A549 (cell line): ENCODE measurements around the gene ZNF101. TPM values are rescaled to one million over a fixed set of nuclear protein-coding genes. Genes with fewer than 3 reads are reported as not detected.
"Not testable (repeated sequence)": the region's sequence is repeated elsewhere in the genome, so short reads cannot be mapped to it uniquely, and the experiment has no call there.

Source experiments
- ATAC-seq, 2 experiments: fragments of 200-7000 bp in 1 of 2; fragments of >200 bp in 1 of 2; cut with Nextera tagmentation in 1 of 2; cut with Tn5 transposase in 1 of 2; 3 replicates each; pipeline versions ENCODE4 v1.8.0 to v1.9.1; 2018 to 2020; ENCODE audit warnings: mild to moderate bottlenecking in 1 of 2, moderate library complexity in 1 of 2
- CTCF ChIA-PET: fragments of 300-600 bp; sonication (Branson Sonifier 250); formaldehyde crosslinking; extraction: SDS; loops from one replicate; lab custom pipeline; 2021; ENCODE audit warnings: antibody characterized with exemption, inconsistent platforms; lab: Yijun Ruan, JAX
- POLR2A ChIA-PET: fragments of 350-600 bp; formaldehyde crosslinking; extraction: SDS; loops from one replicate; lab custom pipeline; 2021; ENCODE audit warnings: antibody characterized with exemption, inconsistent platforms; lab: Yijun Ruan, JAX
- DNase-seq, 2 experiments: peaks; one replicate each; pipeline versions ENCODE4 v3.0.0 to v3.0.0-alpha.2; 2011 to 2016; ENCODE audit warnings: low read depth in 1 of 2, low spot score in 1 of 2
- FAIRE-seq: peaks from 2 replicates; lab custom pipeline; 2011; peaks lifted over from hg19 to GRCh38; lab: Jason Lieb, UNC
- H3K27ac ChIP-seq, 2 experiments: fragments of >200 bp; sonication (Bioruptor Twin); formaldehyde crosslinking; 3 replicates each; pipeline ENCODE4 v1.5.1; 2016 to 2017
- H3K4me1 ChIP-seq: fragments of >200 bp; sonication (Bioruptor Twin); formaldehyde crosslinking; 3 replicates; pipeline ENCODE4 v1.6.1; 2016
- H3K4me2 ChIP-seq: fragments of >200 bp; sonication (Bioruptor Twin); formaldehyde crosslinking; 3 replicates; pipeline ENCODE4 v1.6.1; 2016
- H3K4me3 ChIP-seq: fragments of >200 bp; sonication (Bioruptor Twin); formaldehyde crosslinking; 3 replicates; pipeline ENCODE4 v1.5.1; 2016
- H3K9me3 ChIP-seq: fragments of >200 bp; sonication (Bioruptor Twin); formaldehyde crosslinking; 3 replicates; pipeline ENCODE4 v1.6.1; 2016
- BCL3 ChIP-seq: fragments of >200 bp; sonication (Bioruptor Twin); formaldehyde crosslinking; IDR thresholded peaks from 3 replicates; pipeline ENCODE4 v1.6.1; 2016
- CBX2 ChIP-seq: fragments of 200-600 bp; sonication (generic); IDR thresholded peaks from 2 replicates; pipeline ENCODE4 v1.6.1; 2016; ENCODE audit warnings: low read depth, mild to moderate bottlenecking, borderline replicate concordance
- CBX8 ChIP-seq: fragments of 200-600 bp; sonication (generic); IDR thresholded peaks from 2 replicates; pipeline ENCODE4 v1.6.1; 2016
- CHD2 ChIP-seq: fragments of 150-350 bp; IDR thresholded peaks from 2 replicates; pipeline ENCODE4 v1.6.1; 2014; ENCODE audit warnings: low read length; ENCODE audit not compliant: partially characterized antibody
- FOSL2 ChIP-seq, 2 experiments: fragments of 450-650 bp in 1 of 2; fragments of >200 bp in 1 of 2; sonication (Bioruptor Twin) in 1 of 2; formaldehyde crosslinking; IDR thresholded peaks; 2 replicates each; pipeline versions ENCODE4 v1.5.0 to v1.6.1; 2016 to 2020; ENCODE audit warnings: mild to moderate bottlenecking in 1 of 2, moderate library complexity in 1 of 2
- HDAC2 ChIP-seq: fragments of 200-600 bp; sonication (generic); IDR thresholded peaks from 2 replicates; pipeline ENCODE4 v1.6.1; 2016
- HEYL ChIP-seq: fragments of 250-450 bp; sonication (Bioruptor Pico); IDR thresholded peaks from 2 replicates; pipeline ENCODE4 v1.8.0; 2021; ENCODE audit warnings: mild to moderate bottlenecking, moderate library complexity
- HOXA7 ChIP-seq: fragments of 250-450 bp; sonication (Bioruptor Pico); IDR thresholded peaks from 2 replicates; pipeline ENCODE4 v1.5.0; 2020; ENCODE audit warnings: mild to moderate bottlenecking, moderate library complexity
- HOXB13 ChIP-seq: fragments of 250-450 bp; sonication (Bioruptor Pico); IDR thresholded peaks from 2 replicates; pipeline ENCODE4 v1.5.0; 2020; ENCODE audit warnings: low read depth, mild to moderate bottlenecking, moderate library complexity
- JUNB ChIP-seq: fragments of >200 bp; sonication (Bioruptor Twin); formaldehyde crosslinking; IDR thresholded peaks from 2 replicates; pipeline ENCODE4 v1.6.1; 2016
- MAFK ChIP-seq: fragments of 450-650 bp; IDR thresholded peaks from 2 replicates; pipeline ENCODE4 v1.6.1; 2014; ENCODE audit not compliant: partially characterized antibody
- MYC ChIP-seq: IDR thresholded peaks from 2 replicates; pipeline ENCODE4 v1.6.1; 2012; ENCODE audit warnings: mild to moderate bottlenecking, inconsistent platforms, low read length, improper control_type of control experiment, borderline replicate concordance
- NFE2L2 ChIP-seq: fragments of 150-350 bp; conservative IDR thresholded peaks from 2 replicates; pipeline ENCODE4 v1.6.1; 2014; ENCODE audit warnings: low read length
- NPAS2 ChIP-seq: fragments of 250-450 bp; sonication (Bioruptor Pico); IDR thresholded peaks from 2 replicates; pipeline ENCODE4 v1.8.0; 2022; ENCODE audit warnings: mild to moderate bottlenecking, moderate library complexity, borderline replicate concordance
- PHF8 ChIP-seq: fragments of 200-600 bp; sonication (generic); IDR thresholded peaks from 2 replicates; pipeline ENCODE4 v1.6.1; 2016; ENCODE audit warnings: low read depth, mild to moderate bottlenecking, antibody characterized with exemption, moderate library complexity, borderline replicate concordance
- POLR2A ChIP-seq: IDR thresholded peaks from 2 replicates; pipeline ENCODE4 v1.6.1; 2012; ENCODE audit warnings: mild to moderate bottlenecking, low read length
- POLR2AphosphoS2 ChIP-seq: conservative IDR thresholded peaks from 2 replicates; pipeline ENCODE4 v1.6.1; 2012; ENCODE audit warnings: low read length, improper control_type of control experiment, inconsistent platforms
- RAD21 ChIP-seq, 2 experiments: fragments of >200 bp in 1 of 2; sonication (Bioruptor Twin) in 1 of 2; formaldehyde crosslinking in 1 of 2; IDR thresholded peaks in 1 of 2; conservative IDR thresholded peaks in 1 of 2; 2 replicates in 1 of 2; 3 replicates in 1 of 2; pipeline ENCODE4 v1.6.1; 2012 to 2018; ENCODE audit warnings: inconsistent platforms in 1 of 2
- RCOR1 ChIP-seq: fragments of 150-350 bp; IDR thresholded peaks from 2 replicates; pipeline ENCODE4 v1.6.1; 2014; ENCODE audit warnings: antibody characterized with exemption, low read length, low read depth
- SREBF2 ChIP-seq: fragments of 450-650 bp; IDR thresholded peaks from 2 replicates; pipeline ENCODE4 v1.6.1; 2014; ENCODE audit warnings: mild to moderate bottlenecking, moderate library complexity
- TFCP2L1 ChIP-seq: fragments of 250-450 bp; sonication (Bioruptor Pico); IDR thresholded peaks from 2 replicates; pipeline ENCODE4 v1.5.0; 2021; ENCODE audit warnings: mild to moderate bottlenecking
- ZFP36 ChIP-seq: fragments of 450-650 bp; IDR thresholded peaks from 2 replicates; pipeline ENCODE4 v1.6.1; 2014; ENCODE audit warnings: borderline replicate concordance; ENCODE audit not compliant: partially characterized antibody
- ZSCAN20 ChIP-seq: fragments of 250-450 bp; sonication (Bioruptor Pico); IDR thresholded peaks from 2 replicates; pipeline ENCODE4 v1.8.0; 2022; ENCODE audit warnings: mild to moderate bottlenecking, moderate library complexity
- WGBS: methylation state at CpG from one replicate; pipeline ENCODE4 v1.1.6; 2017; ENCODE audit errors: missing lambda C conversion rate; 5-methylcytosine and 5-hydroxymethylcytosine counted together
- polyA plus RNA-seq, 4 experiments: library from polyadenylated mRNA; depleted of rRNA in 3 of 4; stranded (reverse); fragments of >200 nt; fragmentation: RNase III in 1 of 4; extraction: RNeasy Plus Mini Kit Qiagen cat#74134 plus additional on column Dnase treatment in 1 of 4; gene quantifications; 2 replicates in 3 of 4; 3 replicates in 1 of 4; pipeline ENCODE4 v1.2.3, GENCODE V29; 2011 to 2017

ZNF101 gene
- polyA plus RNA-seq, 2 of the 4 experiments (the other 2 are of a cell fraction), result 4.9 to 7.4 TPM

DNA sequence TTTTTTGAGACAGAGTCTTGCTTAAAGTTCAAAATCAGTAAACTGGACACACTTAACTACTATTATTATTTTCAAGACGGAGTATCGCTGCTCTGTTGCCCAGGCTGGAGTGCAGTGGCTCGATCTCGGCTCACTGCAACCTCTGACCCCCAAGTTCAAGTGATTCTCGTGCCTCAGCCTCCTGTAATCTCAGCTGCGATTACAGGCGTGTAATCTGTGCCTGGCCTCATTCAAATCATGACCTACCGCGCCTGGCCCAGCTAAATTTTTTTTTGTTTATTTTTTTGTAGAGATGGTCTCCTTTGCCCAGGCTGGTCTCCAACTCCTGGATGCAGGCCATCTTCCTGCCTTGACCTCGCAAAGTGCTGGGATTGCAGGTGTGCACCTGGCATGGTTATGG lies 23.0 kb downstream of the ZNF101 start (continued):
- TF ChIP-seq BCL3, result no peak

GRCh38 chr19:19696386-19696785 lies 27.7 kb downstream of the ZNF101 start:
- H3K4me2 ChIP-seq, result no peak overlapping the region
- no peak for TF ChIP-seq MAFK
- no peak for TF ChIP-seq HOXB13 (CRISPR knock-in tag)
- TF ChIP-seq SREBF2, result no peak
- TF ChIP-seq PHF8, result no peak
- TF ChIP-seq CHD2, result no peak
- TF ChIP-seq HEYL (CRISPR knock-in tag), result no peak
- no peak for TF ChIP-seq NFE2L2
- no peak for TF ChIP-seq ZFP36
- TF ChIP-seq CBX8, result no peak
- no peak for TF ChIP-seq ZSCAN20 (CRISPR knock-in tag)
- TF ChIP-seq RCOR1, result no peak
- TF ChIP-seq JUNB, result no peak
- TF ChIP-seq CBX2, result no peak
- no peak for TF ChIP-seq MYC
- no peak for TF ChIP-seq POLR2AphosphoS2
- TF ChIP-seq HOXA7, result no peak
- TF ChIP-seq POLR2A, result no peak
- TF ChIP-seq, all 56 proteins: peak for 0
- WGBS, result 8% methylated on average over 2 of the region's 2 CpGs
- no peak overlapping the region for H3K4me3 ChIP-seq
- no peak overlapping the region for H3K27ac ChIP-seq
- ChIA-PET POLR2A (no interaction called here), CTCF (no interaction called here)
- DNase-seq (no peak), ATAC-seq (no peak), FAIRE-seq (no peak)
- peaks cover 12% of the 10 kb centered on the region; the same call in 2 of the 3 replicates for H3K9me3 ChIP-seq
- no peaks in the 10 kb centered on the region for H3K4me1 ChIP-seq

DNA sequence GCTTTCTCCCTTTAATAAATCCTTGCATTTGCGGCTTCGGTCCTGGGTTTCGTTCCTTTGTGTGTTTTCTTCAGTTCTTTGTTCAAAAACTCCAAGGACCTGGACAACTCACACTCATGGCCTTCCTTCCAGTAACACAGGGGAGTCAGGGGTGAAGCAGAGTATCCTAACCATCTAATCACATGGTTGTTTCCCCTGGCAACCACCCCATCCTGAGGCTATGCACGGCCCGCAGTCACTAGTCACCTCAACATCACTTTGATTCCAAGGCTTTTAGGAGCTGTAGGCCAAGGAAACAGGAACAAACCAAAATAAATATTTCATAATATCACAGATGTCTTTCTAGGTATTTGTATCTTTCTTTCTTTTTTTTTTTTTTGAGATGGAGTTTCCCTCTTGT lies 28.9 kb downstream of the ZNF101 start:
- POLR2A ChIA-PET, result no interaction called here
- WGBS, result 31% methylated on average over 5 of the region's 5 CpGs
- FAIRE-seq, result no peak
- no peak for ATAC-seq
- peaks cover 19% of the 10 kb centered on the region; the same call in 2 of the 3 replicates for H3K9me3 ChIP-seq
- H3K4me3 ChIP-seq, result no peak overlapping the region
- no peaks in the 10 kb centered on the region for H3K4me1 ChIP-seq
- H3K4me2 ChIP-seq, result no peak overlapping the region
- TF ChIP-seq NPAS2 (CRISPR knock-in tag), result no peak
- no peak for TF ChIP-seq HOXB13 (CRISPR knock-in tag)
- TF ChIP-seq HDAC2, result no peak
- TF ChIP-seq CBX2, result no peak
- no peak for TF ChIP-seq TFCP2L1 (CRISPR knock-in tag)
- TF ChIP-seq FOSL2 (IDR thresholded peaks at IDR 0.05), result no peak
- TF ChIP-seq FOSL2 (CRISPR knock-in tag; IDR thresholded peaks at IDR 0.05), result no peak
- no peak for TF ChIP-seq ZFP36
- TF ChIP-seq RAD21 (conservative IDR thresholded peaks at IDR 0.05 in 1 of 2, IDR thresholded peaks at IDR 0.05 in 1 of 2), result no peak
- no peak for TF ChIP-seq CBX8
- TF ChIP-seq, all 56 proteins: peak for 0
- DNase-seq, result no peak
- H3K27ac ChIP-seq, result no peak overlapping the region
- CTCF ChIA-PET, result no interaction called here

- H3K4me1 ChIP-seq, ATAC-seq, FAIRE-seq, DNase-seq, H3K4me3 ChIP-seq, H3K4me2 ChIP-seq, H3K27ac ChIP-seq, POLR2A ChIA-PET, CTCF ChIA-PET: not testable (repeated sequence)
- peaks cover 21% of the 10 kb centered on the region; the same call in 2 of the 3 replicates for H3K9me3 ChIP-seq
- WGBS, result 64% methylated on average over 1 of the region's 1 CpG
Observed at GRCh38 chr19:19700493-19700892, 31.9 kb downstream of the ZNF101 start.
